IPS DF 19.7 (cell line): ENCODE data around the gene TNS3.
"Not testable (repeated sequence)": the region's sequence is repeated elsewhere in the genome, so short reads cannot be mapped to it uniquely, and the experiment has no call there.

Source experiments
- DNase-seq: peaks from one replicate; pipeline ENCODE4 v3.0.0-alpha.2; 2013; ENCODE audit warnings: low read depth, low spot score

Gene TNS3

GRCh38 chr7:47452295-47452694 lies 129.6 kb downstream of the TNS3 start:
- DNase-seq: no peak

- DNase-seq: no peak
These were observed 130.1 kb downstream of the TNS3 start for GRCh38 chr7:47451851-47452205.

- DNase-seq: no peak
These were observed 131.9 kb downstream of the TNS3 start for GRCh38 chr7:47449810-47450590.

- DNase-seq: no peak
These were observed 132.9 kb downstream of the TNS3 start for GRCh38 chr7:47448971-47449370.

- DNase-seq: no peak
These were observed 134.1 kb downstream of the TNS3 start for GRCh38 chr7:47447621-47448349.

GRCh38 chr7:47446871-47447466 lies 134.9 kb downstream of the TNS3 start:
- DNase-seq: no peak

- no peak for DNase-seq
These were observed 137.4 kb downstream of the TNS3 start for GRCh38 chr7:47444376-47445098.

GRCh38 chr7:47443049-47443448 lies 138.9 kb downstream of the TNS3 start:
- no peak for DNase-seq

GRCh38 chr7:47442605-47442865 lies 139.4 kb downstream of the TNS3 start:
- DNase-seq: no peak

- no peak for DNase-seq
These were observed 139.9 kb downstream of the TNS3 start for GRCh38 chr7:47441796-47442604.

- not testable (repeated sequence) for DNase-seq
These were observed 140.9 kb downstream of the TNS3 start for GRCh38 chr7:47441048-47441447.

- no peak for DNase-seq
These were observed 141.6 kb downstream of the TNS3 start for GRCh38 chr7:47440320-47440719.

GRCh38 chr7:47439181-47439667 lies 142.7 kb downstream of the TNS3 start:
- no peak for DNase-seq

GRCh38 chr7:47438411-47439029 lies 143.4 kb downstream of the TNS3 start:
- DNase-seq: no peak

- peak; percentile 30 for DNase-seq
These were observed 146.0 kb downstream of the TNS3 start for GRCh38 chr7:47435889-47436312.

GRCh38 chr7:47433564-47433895 lies 148.4 kb downstream of the TNS3 start:
- DNase-seq: no peak

- DNase-seq: no peak
These were observed 149.0 kb downstream of the TNS3 start for GRCh38 chr7:47432671-47433563.

- DNase-seq: no peak
These were observed 151.5 kb downstream of the TNS3 start for GRCh38 chr7:47430422-47430821.

GRCh38 chr7:47428768-47429472 lies 153.0 kb downstream of the TNS3 start:
- no peak for DNase-seq
